VCaP (cell line): ENCODE measurements around the gene FDXR.

Experiments
- H3K27ac ChIP-seq: fragments of 450-650 bp; 2 replicates; pipeline ENCODE4 v1.5.1; 2017
- TF ChIP-seq, protein P1 (sequence below): fragments of 450-650 bp; conservative IDR thresholded peaks from 2 replicates; pipeline ENCODE4 v1.5.1; 2017; ENCODE audit warnings: mild to moderate bottlenecking, moderate library complexity

The FDXR gene

DNA sequence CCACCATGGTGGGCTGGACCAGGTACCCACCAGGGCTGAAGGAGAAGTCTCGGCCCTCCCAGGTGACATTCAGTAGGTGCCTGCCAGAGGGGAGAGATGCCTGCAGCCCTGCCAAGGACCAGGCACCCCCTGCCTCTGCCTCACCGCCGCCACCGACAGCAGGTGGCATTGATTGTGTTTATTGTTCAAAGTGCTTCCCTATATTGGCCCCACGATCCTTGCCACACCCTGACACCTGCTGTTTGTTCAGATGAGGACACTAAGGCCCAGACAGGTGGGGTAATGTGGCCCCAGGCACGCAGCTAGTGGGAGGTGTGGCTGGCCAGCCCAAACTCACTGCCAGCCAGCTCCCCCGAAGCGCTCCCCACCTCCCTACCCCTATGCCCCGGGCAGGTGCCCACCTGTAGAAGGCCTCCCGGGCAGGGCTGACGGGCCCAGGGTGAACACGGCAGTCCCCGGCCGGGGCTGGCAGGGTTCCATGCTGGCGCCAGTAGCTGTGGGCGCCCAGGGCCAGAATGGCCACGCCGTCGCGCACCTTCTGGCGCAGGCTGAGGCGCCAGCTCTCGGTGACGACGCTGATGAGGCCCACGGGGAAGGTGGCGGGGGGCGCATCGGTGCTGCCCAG is 21.1 kb downstream of the FDXR start:
- TF ChIP-seq, protein P1, sequence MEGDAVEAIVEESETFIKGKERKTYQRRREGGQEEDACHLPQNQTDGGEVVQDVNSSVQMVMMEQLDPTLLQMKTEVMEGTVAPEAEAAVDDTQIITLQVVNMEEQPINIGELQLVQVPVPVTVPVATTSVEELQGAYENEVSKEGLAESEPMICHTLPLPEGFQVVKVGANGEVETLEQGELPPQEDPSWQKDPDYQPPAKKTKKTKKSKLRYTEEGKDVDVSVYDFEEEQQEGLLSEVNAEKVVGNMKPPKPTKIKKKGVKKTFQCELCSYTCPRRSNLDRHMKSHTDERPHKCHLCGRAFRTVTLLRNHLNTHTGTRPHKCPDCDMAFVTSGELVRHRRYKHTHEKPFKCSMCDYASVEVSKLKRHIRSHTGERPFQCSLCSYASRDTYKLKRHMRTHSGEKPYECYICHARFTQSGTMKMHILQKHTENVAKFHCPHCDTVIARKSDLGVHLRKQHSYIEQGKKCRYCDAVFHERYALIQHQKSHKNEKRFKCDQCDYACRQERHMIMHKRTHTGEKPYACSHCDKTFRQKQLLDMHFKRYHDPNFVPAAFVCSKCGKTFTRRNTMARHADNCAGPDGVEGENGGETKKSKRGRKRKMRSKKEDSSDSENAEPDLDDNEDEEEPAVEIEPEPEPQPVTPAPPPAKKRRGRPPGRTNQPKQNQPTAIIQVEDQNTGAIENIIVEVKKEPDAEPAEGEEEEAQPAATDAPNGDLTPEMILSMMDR: no peak
- no peak overlapping the region for H3K27ac ChIP-seq

DNA sequence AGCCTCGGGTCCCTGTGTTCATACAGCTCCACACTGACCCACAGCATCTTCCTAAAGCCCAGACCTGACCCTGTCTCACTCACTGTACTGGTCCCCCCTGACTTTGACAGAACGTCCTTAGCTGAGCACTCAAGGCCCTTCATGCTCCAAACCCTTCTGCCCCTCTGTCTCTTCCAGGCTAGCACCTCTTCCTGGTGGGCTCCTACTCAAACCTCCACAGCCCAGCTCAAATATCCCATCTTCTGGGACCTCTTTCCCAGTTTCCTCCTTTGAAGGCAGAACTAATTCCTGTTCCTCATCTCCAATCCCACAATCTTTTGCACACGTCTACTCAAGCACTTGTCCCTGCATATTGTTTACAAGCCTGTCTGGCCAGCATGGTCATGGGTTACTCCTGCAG is 21.9 kb downstream of the FDXR start:
- no peak overlapping the region for H3K27ac ChIP-seq
- TF ChIP-seq, protein P1: no peak

DNA sequence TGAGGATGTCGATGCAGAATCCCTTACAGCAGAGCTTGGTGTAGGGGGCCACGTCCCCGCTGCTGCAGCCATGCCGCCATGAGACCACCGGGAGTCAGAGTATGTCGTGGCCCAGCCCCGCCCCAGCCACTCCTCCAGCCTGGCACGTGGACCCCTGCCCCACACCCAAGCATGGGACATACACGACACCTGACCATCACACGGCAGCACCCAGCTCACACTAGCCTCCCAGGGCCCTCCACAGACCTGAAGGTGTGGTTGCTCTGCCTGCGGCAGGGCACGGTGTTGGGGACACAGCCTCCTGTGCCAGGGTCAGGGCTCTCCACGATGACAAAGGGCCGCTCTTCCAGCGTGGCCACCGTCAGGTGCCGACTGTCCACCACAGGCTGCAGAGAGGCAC is 22.5 kb downstream of the FDXR start:
- H3K27ac ChIP-seq: no peak overlapping the region
- TF ChIP-seq, protein P1: no peak

DNA sequence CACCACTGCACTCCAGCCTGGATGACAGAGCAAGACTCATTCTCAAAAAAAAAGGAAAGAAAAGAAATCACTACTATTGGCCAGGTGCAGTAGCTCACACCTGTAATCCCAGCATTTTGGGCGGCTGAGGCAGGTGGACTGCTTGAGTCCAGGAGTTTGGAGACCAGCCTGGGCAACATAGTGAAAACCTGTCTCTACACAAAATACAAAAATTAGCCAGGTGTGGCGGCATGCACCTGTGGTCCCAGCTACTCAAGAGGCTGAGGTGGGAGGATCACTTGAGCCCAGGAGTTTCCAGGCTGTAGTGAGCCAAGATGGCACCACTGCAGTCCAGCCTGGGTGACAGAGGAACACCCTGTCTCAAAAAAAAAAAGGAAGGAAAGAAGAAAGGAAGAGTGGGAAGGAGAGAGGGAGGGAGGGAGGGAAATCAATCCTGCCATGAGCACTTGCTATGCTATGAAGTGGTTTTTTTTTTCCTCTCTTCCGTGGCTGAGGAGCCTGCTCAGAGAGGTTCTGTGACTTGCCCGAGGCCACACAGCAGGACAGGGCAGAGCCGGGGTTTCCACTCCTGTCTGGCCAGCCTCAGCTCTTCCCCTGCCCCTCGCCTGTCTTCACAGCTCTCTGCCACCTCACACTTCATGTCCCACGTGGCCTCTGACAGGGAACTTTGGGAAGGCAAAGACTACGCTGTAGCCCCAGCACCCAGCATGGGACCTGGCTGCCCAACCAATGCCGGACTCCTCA is 24.0 kb downstream of the FDXR start:
- H3K27ac ChIP-seq: no peak overlapping the region
- TF ChIP-seq, protein P1: no peak

DNA sequence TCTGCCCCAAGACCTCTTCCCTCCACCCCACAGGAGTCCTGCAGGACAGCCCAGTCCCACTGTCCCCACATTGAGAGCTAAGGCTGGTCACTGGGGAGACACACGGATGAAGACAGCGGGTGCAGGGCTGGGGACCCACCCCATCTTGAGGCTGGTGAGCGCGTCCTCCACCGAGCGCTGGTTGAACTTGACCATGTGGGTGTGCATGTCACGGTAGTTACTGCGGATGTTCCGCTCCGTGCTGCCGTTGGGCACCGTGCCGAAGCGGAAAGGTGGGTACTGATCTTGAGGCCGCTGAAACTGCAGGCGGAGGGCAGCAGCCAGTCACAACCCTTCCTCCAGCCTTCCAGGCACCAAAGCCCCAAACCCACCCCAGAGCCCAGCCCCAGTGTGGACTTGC is 26.2 kb downstream of the FDXR start:
- no peak overlapping the region for H3K27ac ChIP-seq
- TF ChIP-seq, protein P1: no peak

DNA sequence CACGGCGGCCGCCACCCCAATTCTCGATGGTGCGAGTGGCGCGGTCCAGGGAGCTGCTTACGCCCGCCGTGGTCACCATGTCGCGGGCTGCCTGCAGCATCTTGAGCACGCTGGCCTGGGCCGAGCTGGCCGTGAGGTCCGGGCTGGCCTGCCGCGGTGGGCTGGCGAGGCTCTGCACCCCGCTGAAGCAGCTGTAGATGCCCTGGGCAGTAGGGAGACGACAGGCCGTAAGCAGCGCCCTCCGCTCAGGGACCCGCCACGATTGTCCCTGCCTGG is 29.5 kb downstream of the FDXR start:
- TF ChIP-seq, protein P1: no peak
- no peak overlapping the region; the same call in 1 of the 2 replicates for H3K27ac ChIP-seq

DNA sequence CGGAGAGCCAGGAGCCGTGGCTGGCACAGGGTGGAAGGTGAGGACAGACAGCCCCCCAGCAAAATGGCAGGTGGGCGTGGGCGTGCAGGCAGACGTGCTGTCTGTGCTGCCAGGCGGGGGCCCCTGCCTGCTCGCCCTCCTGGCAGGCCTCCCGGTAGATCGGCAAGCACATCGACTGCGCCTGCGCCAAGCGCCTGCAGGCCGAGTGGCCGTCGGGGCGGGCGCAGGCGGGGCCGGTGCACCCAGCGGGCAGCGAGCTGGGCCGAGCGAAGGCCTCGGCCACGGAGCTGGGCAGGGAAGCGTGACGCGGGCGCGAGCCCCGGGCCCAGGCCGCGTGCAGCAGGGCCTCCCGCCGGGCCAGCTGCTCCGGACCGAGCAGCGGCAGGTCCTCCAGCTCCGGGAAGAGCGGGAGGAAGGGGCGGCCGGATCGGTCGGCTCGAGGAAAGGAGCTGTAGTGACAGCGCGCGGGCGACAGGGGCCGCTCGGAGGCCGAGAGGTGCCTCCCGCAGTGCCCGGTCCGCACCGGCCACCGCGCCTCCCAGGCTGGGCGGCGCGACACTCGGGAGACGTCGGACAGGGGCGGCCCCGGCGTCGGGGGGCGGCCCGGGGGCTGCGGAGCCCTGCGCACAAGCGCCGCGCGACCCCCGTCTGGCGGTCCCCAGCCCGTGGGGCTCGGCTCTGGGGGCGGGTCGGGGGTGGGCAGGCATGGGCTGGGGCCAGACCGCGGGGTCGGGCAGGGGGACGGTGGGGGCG is 30.0 kb downstream of the FDXR start:
- peak overlapping the region; percentile 59; the same call in 1 of the 2 replicates for H3K27ac ChIP-seq

More for the DNA sequence above, 30.0 kb downstream of the FDXR start:
- TF ChIP-seq, protein P1: peak; percentile 79
